Endothelial cell of umbilical vein (primary cell): ENCODE data around the gene ANKMY1. TPM values are rescaled to one million over a fixed set of nuclear protein-coding genes. Genes with fewer than 3 reads are reported as not detected.

Experiments used
- BruUV-seq: library from RNA; stranded (reverse); fragments of 400-500 nt; replicated peaks from 2 replicates; lab custom pipeline; 2021; lab: Mats Ljungman, UMichigan
- CTCF ChIA-PET: fragments of 300-600, 350-600 bp; sonication (Branson Sonifier 250); formaldehyde crosslinking; loops from one replicate; lab custom pipeline; 2021; ENCODE audit warnings: antibody characterized with exemption, inconsistent platforms; lab: Charles Lee
- POLR2A ChIA-PET: fragments of 300-600, 350-600 bp; sonication (Branson Sonifier 250); formaldehyde crosslinking; loops from one replicate; lab custom pipeline; 2021; ENCODE audit warnings: antibody characterized with exemption, inconsistent platforms; lab: Charles Lee
- DNase-seq: peaks from one replicate; pipeline ENCODE4 v3.0.0-alpha.2; 2011; ENCODE audit warnings: low read depth, low spot score
- FAIRE-seq: peaks from 2 replicates; lab custom pipeline; 2011; peaks lifted over from hg19 to GRCh38; lab: Jason Lieb, UNC
- H2AFZ ChIP-seq: 2 replicates; pipeline ENCODE4 v1.6.0; 2012; ENCODE audit warnings: low read depth, low read length, control low read depth, inconsistent platforms
- H3K27ac ChIP-seq: 2 replicates; pipeline ENCODE4 v1.5.1; 2011; ENCODE audit warnings: low read depth, mild to moderate bottlenecking, control low read depth, low read length, moderate library complexity; ENCODE audit not compliant: insufficient read depth
- H3K27me3 ChIP-seq, 2 experiments: 2 replicates each; pipeline versions ENCODE4 v1.6.0 to v1.6.1; 2011; ENCODE audit warnings: low read length in 2 of 2, mixed read lengths in 1 of 2; ENCODE audit not compliant: control insufficient read depth in 2 of 2, insufficient read depth in 2 of 2
- H3K36me3 ChIP-seq, 2 experiments: 2 replicates in 1 of 2; 3 replicates in 1 of 2; pipeline ENCODE4 v1.5.1; 2011; ENCODE audit warnings: low read length in 2 of 2, mild to moderate bottlenecking in 1 of 2, moderate library complexity in 1 of 2; ENCODE audit not compliant: control insufficient read depth in 2 of 2, insufficient read depth in 2 of 2; ENCODE audit errors: extremely low read depth in 1 of 2
- H3K4me1 ChIP-seq: 3 replicates; pipeline ENCODE4 v1.5.1; 2011; ENCODE audit warnings: mild to moderate bottlenecking, low read length; ENCODE audit not compliant: control insufficient read depth, insufficient read depth; ENCODE audit errors: extremely low read depth
- H3K4me2 ChIP-seq: 2 replicates; pipeline ENCODE4 v1.6.1; 2011; ENCODE audit warnings: low read length, control low read depth, mixed read lengths; ENCODE audit not compliant: insufficient read depth
- H3K4me3 ChIP-seq, 3 experiments: fragments of 200-600 bp in 1 of 3; sonication (generic), shearing (Covaris generic) in 1 of 3; replicated peaks in 1 of 3; 2 replicates each; pipeline ENCODE4 v1.5.1; 2011 to 2016; ENCODE audit warnings: control low read depth in 3 of 3, low read length in 3 of 3, mild to moderate bottlenecking in 2 of 3, inconsistent platforms in 1 of 3, low read depth in 1 of 3, moderate library complexity in 1 of 3; ENCODE audit not compliant: insufficient read depth in 1 of 3
- H3K79me2 ChIP-seq: 2 replicates; pipeline ENCODE4 v1.6.0; 2012; ENCODE audit warnings: low read length, inconsistent platforms; ENCODE audit not compliant: control insufficient read depth, insufficient read depth
- H3K9ac ChIP-seq: replicated peaks from 2 replicates; pipeline ENCODE3; 2011; ENCODE audit warnings: low read length, control low read depth; ENCODE audit not compliant: insufficient read depth; ENCODE audit errors: extremely low read depth
- H3K9me1 ChIP-seq: replicated peaks from 3 replicates; pipeline ENCODE4 v1.6.0; 2011; ENCODE audit warnings: mild to moderate bottlenecking, low read length; ENCODE audit not compliant: control insufficient read depth, insufficient read depth; ENCODE audit errors: extremely low read depth
- H3K9me3 ChIP-seq: replicated peaks from 2 replicates; pipeline ENCODE4 v1.5.1; 2012; ENCODE audit warnings: low read length, inconsistent platforms; ENCODE audit not compliant: control insufficient read depth, insufficient read depth
- H4K20me1 ChIP-seq: replicated peaks from 2 replicates; pipeline ENCODE3; 2011; ENCODE audit warnings: mild to moderate bottlenecking, low read length; ENCODE audit not compliant: control insufficient read depth, insufficient read depth; ENCODE audit errors: extremely low read depth
- EZH2 ChIP-seq: IDR thresholded peaks from 2 replicates; pipeline ENCODE4 v1.6.1; 2012; ENCODE audit warnings: borderline replicate concordance, low read depth, mild to moderate bottlenecking, moderate library complexity, low read length, inconsistent platforms; ENCODE audit not compliant: severe bottlenecking
- FOS ChIP-seq: IDR thresholded peaks from 2 replicates; pipeline ENCODE4 v1.6.1; 2011; ENCODE audit warnings: mild to moderate bottlenecking, low read length, moderate library complexity, borderline replicate concordance; ENCODE audit not compliant: insufficient read depth
- GATA2 ChIP-seq: IDR thresholded peaks from 2 replicates; pipeline ENCODE4 v1.7.0; 2011; ENCODE audit warnings: low read depth, mild to moderate bottlenecking, moderate library complexity, mixed read lengths, low read length; ENCODE audit not compliant: insufficient read length, insufficient read depth
- JUN ChIP-seq: IDR thresholded peaks from 2 replicates; pipeline ENCODE4 v1.6.1; 2011; ENCODE audit warnings: borderline replicate concordance, low read depth; ENCODE audit not compliant: insufficient read length, insufficient read depth
- MYC ChIP-seq: IDR thresholded peaks from one replicate; pipeline ENCODE4 v1.6.1; 2011; ENCODE audit warnings: mild to moderate bottlenecking, low read depth, low read length
- POLR2A ChIP-seq: IDR thresholded peaks from 2 replicates; pipeline ENCODE4 v1.6.1; 2012; ENCODE audit warnings: low read depth, mild to moderate bottlenecking, control low read depth, low read length
- POLR2AphosphoS5 ChIP-seq: IDR thresholded peaks from 2 replicates; pipeline ENCODE4 v1.6.1; 2012; ENCODE audit warnings: low read depth, mild to moderate bottlenecking, control low read depth, low read length, moderate library complexity; ENCODE audit not compliant: insufficient read depth
- dilution Hi-C: fragments of 300-500 bp; cut with MboI; formaldehyde crosslinking; loops from one replicate; pipeline ENCODE4 v1.15.0; 2019; ENCODE audit warnings: low sequenced_read_pairs; ENCODE audit not compliant: extremely low pct_ligation_motif_present
- intact Hi-C: fragments of 100-400 bp; cut with micrococcal nuclease; formaldehyde crosslinking; loops from one replicate; pipeline ENCODE4 v1.10.0; 2022
- polyA plus RNA-seq, 4 experiments: library from polyadenylated mRNA; depleted of rRNA in 3 of 4; stranded (reverse) in 3 of 4; unstranded in 1 of 4; fragments of >200 nt; gene quantifications; 2 replicates each; pipeline versions ENCODE4 v1.2.1 to v1.2.3, GENCODE V29; 2011 to 2012; ENCODE audit warnings: missing spikeins in 1 of 4
- total RNA-seq: library from RNA; stranded (reverse); gene quantifications from 2 replicates; pipeline ENCODE4 v1.2.3, GENCODE V29; 2021
- TF ChIP-seq, protein P1 (sequence below), 2 donors: IDR thresholded peaks; 1 replicate in 1 of 2; 2 replicates in 1 of 2; pipeline ENCODE4 v1.5.1; 2011; ENCODE audit warnings: low read length in 2 of 2, mild to moderate bottlenecking in 2 of 2, moderate library complexity in 2 of 2, control low read depth in 1 of 2, inconsistent platforms in 1 of 2, low read depth in 1 of 2; ENCODE audit not compliant: insufficient read depth in 1 of 2; ENCODE audit errors: extremely low read depth in 1 of 2
- TF ChIP-seq, protein P2 (sequence below): IDR thresholded peaks from 2 replicates; pipeline ENCODE4 v1.6.1; 2011; ENCODE audit not compliant: insufficient read depth, insufficient read length

ANKMY1 gene
- total and polyA plus RNA-seq, 2 donors (not counting 3 experiments of a cell fraction or from before 2014, with no cell fraction given): 9.0 to 16.0 TPM

DNA sequence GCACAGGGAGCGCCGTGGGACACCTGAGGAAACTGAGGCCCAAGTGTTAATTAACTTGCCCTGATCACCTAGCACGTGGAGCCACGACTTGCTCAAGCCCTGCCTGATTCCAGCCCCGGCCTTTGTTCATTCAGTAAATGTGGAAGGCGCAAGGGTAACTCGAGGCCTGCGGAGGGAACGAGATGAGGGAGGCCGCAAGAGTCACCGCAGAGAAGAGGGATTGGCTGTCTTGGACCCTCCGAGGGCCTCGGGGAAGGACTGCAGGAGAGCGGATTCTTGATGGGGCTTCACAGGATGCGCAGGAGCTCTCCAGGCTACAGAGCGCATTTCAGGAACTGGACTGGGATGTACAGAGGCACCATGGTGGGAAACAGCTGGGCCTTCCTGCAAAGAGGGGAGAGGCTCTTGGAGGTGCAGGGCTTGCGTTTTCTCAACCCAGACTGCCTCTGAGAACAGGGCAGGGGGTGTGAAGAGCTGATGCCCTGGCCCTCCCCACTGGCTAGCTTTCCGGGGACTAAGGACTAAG, 511 bp upstream of the ANKMY1 start:
- Histone ChIP-seq H4K20me1 (no peaks in the 10 kb centered on the region), H3K9me3 (no peaks in the 10 kb centered on the region), H3K27me3 (no peaks in the 10 kb centered on the region), H3K4me3 (no peak overlapping the region), H3K36me3 (peaks cover 0 to 2% of the 10 kb centered on the region in 2 experiments), H2AFZ (no peak overlapping the region), H3K9ac (no peak overlapping the region), H3K4me2 (peak overlapping the region; percentile 49), H3K27ac (no peak overlapping the region), H3K4me1 (peaks cover 34% of the 10 kb centered on the region), H3K79me2 (peaks cover 13% of the 10 kb centered on the region), H3K9me1 (no peaks in the 10 kb centered on the region)
- FAIRE-seq (no peak), DNase-seq (no peak)
- ChIA-PET CTCF (interaction anchor here (1.6 to 4.3 kb wide), 4 partner anchors 8 to 44 kb away, joined by 4 to 22 read pairs (median 12); partner anchors contain the start of gene CAPN10), POLR2A (no interaction called here)
- intact Hi-C loops: no loop called here
- dilution Hi-C loops: no loop called here
- TF ChIP-seq, protein P1, sequence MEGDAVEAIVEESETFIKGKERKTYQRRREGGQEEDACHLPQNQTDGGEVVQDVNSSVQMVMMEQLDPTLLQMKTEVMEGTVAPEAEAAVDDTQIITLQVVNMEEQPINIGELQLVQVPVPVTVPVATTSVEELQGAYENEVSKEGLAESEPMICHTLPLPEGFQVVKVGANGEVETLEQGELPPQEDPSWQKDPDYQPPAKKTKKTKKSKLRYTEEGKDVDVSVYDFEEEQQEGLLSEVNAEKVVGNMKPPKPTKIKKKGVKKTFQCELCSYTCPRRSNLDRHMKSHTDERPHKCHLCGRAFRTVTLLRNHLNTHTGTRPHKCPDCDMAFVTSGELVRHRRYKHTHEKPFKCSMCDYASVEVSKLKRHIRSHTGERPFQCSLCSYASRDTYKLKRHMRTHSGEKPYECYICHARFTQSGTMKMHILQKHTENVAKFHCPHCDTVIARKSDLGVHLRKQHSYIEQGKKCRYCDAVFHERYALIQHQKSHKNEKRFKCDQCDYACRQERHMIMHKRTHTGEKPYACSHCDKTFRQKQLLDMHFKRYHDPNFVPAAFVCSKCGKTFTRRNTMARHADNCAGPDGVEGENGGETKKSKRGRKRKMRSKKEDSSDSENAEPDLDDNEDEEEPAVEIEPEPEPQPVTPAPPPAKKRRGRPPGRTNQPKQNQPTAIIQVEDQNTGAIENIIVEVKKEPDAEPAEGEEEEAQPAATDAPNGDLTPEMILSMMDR (IDR thresholded peaks at IDR 0.05; ENCODE audit: extremely low read depth in 1 of 2, insufficient read depth in 1 of 2, low read depth in 1 of 2, low read length in 2 of 2): no peak
- TF ChIP-seq MYC: no peak
- TF ChIP-seq FOS: no peak
- TF ChIP-seq, protein P2, sequence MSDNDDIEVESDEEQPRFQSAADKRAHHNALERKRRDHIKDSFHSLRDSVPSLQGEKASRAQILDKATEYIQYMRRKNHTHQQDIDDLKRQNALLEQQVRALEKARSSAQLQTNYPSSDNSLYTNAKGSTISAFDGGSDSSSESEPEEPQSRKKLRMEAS: no peak
- no peak for TF ChIP-seq POLR2A
- no peak for TF ChIP-seq POLR2AphosphoS5
- no peak for TF ChIP-seq JUN
- TF ChIP-seq EZH2: no peak
- TF ChIP-seq GATA2: no peak
- BruUV-seq: no TSS peak
